Neuronal stem cell (in vitro differentiated cells): ENCODE results near the gene GPR3.

Experiments
- DNase-seq: peaks from one replicate; pipeline ENCODE4 v3.0.0-alpha.2; 2013; ENCODE audit warnings: low spot score
- H2AFZ ChIP-seq: one replicate; pipeline ENCODE4 v1.6.1; 2013; ENCODE audit warnings: mild to moderate bottlenecking, low read length, inconsistent platforms
- H2AK5ac ChIP-seq: 2 replicates; pipeline ENCODE4 v1.6.1; 2013; ENCODE audit warnings: low read depth, mild to moderate bottlenecking, inconsistent platforms, low read length, moderate library complexity, mixed read lengths
- H2BK120ac ChIP-seq: 2 replicates; pipeline ENCODE4 v1.6.1; 2013; ENCODE audit warnings: low read depth, mild to moderate bottlenecking, inconsistent platforms, low read length, moderate library complexity, mixed read lengths
- H2BK12ac ChIP-seq: one replicate; pipeline ENCODE4 v1.6.1; 2013; ENCODE audit warnings: low read length, inconsistent platforms
- H2BK15ac ChIP-seq: 2 replicates; pipeline ENCODE4 v1.6.1; 2013; ENCODE audit warnings: mild to moderate bottlenecking, low read length, inconsistent platforms, mixed read lengths
- H2BK5ac ChIP-seq: one replicate; pipeline ENCODE4 v1.6.1; 2013; ENCODE audit warnings: inconsistent platforms, mild to moderate bottlenecking, low read length, moderate library complexity
- H3K14ac ChIP-seq: one replicate; pipeline ENCODE4 v1.6.1; 2013; ENCODE audit warnings: low read length, inconsistent platforms
- H3K18ac ChIP-seq: 2 replicates; pipeline ENCODE4 v1.6.1; 2013; ENCODE audit warnings: low read length, inconsistent platforms
- H3K23ac ChIP-seq: 2 replicates; pipeline ENCODE4 v1.6.1; 2013; ENCODE audit warnings: low read depth, mild to moderate bottlenecking, mixed read lengths, low read length, inconsistent platforms; ENCODE audit not compliant: poor library complexity
- H3K27ac ChIP-seq: replicated peaks from 3 replicates; pipeline ENCODE4 v1.5.1; 2013; ENCODE audit warnings: low read length, inconsistent platforms
- H3K27me3 ChIP-seq, 3 experiments: 2 replicates each; pipeline ENCODE4 v1.6.1; 2013; ENCODE audit warnings: low read length in 3 of 3, mild to moderate bottlenecking in 2 of 3, inconsistent platforms in 1 of 3, low read depth in 1 of 3, mixed read lengths in 1 of 3, moderate library complexity in 1 of 3; ENCODE audit not compliant: control insufficient read depth in 3 of 3, insufficient read depth in 3 of 3
- H3K36me3 ChIP-seq, 2 donors: replicated peaks in 1 of 2; 2 replicates each; pipeline ENCODE4 v1.6.1; 2013; ENCODE audit warnings: low read length in 2 of 2; ENCODE audit not compliant: control insufficient read depth in 2 of 2, insufficient read depth in 2 of 2
- H3K4ac ChIP-seq: 2 replicates; pipeline ENCODE4 v1.6.1; 2013; ENCODE audit warnings: inconsistent platforms, mild to moderate bottlenecking, low read length, moderate library complexity
- H3K4me1 ChIP-seq, 2 donors: 1 replicate in 1 of 2; 2 replicates in 1 of 2; pipeline ENCODE4 v1.6.1; 2013; ENCODE audit warnings: low read length in 2 of 2, low read depth in 1 of 2; ENCODE audit not compliant: control insufficient read depth in 2 of 2, insufficient read depth in 1 of 2
- H3K4me2 ChIP-seq: one replicate; pipeline ENCODE4 v1.6.1; 2013; ENCODE audit warnings: mild to moderate bottlenecking, low read length, inconsistent platforms; ENCODE audit not compliant: insufficient read depth, poor library complexity, severe bottlenecking
- H3K4me3 ChIP-seq, 2 donors: 2 replicates each; pipeline ENCODE4 v1.5.1; 2013; ENCODE audit warnings: low read length in 2 of 2, mild to moderate bottlenecking in 2 of 2, inconsistent platforms in 1 of 2, moderate library complexity in 1 of 2
- H3K79me1 ChIP-seq: one replicate; pipeline ENCODE4 v1.6.1; 2013; ENCODE audit warnings: low read depth, mild to moderate bottlenecking, inconsistent platforms, low read length, moderate library complexity
- H3K9ac ChIP-seq: one replicate; pipeline ENCODE4 v1.6.1; 2013; ENCODE audit warnings: mild to moderate bottlenecking, low read depth, low read length, inconsistent platforms; ENCODE audit not compliant: poor library complexity
- H3K9me3 ChIP-seq, 2 donors: replicated peaks in 1 of 2; 2 replicates each; pipeline versions ENCODE3 to v1.6.1; 2013; ENCODE audit warnings: low read length in 2 of 2, mild to moderate bottlenecking in 2 of 2, inconsistent platforms in 1 of 2, low read depth in 1 of 2, mixed read lengths in 1 of 2, moderate library complexity in 1 of 2; ENCODE audit not compliant: control insufficient read depth in 2 of 2, insufficient read depth in 1 of 2
- H4K8ac ChIP-seq: one replicate; pipeline ENCODE4 v1.6.1; 2013; ENCODE audit warnings: low read depth, mild to moderate bottlenecking, inconsistent platforms, low read length, moderate library complexity
- H4K91ac ChIP-seq: one replicate; pipeline ENCODE4 v1.6.1; 2013; ENCODE audit warnings: low read length, low read depth, mild to moderate bottlenecking, inconsistent platforms; ENCODE audit not compliant: poor library complexity
- WGBS, 2 donors: extraction: QIAGEN DNeasy Blood & Tissue Kit; methylation state at CpG; one replicate each; pipeline ENCODE4 v1.1.7; 2013; ENCODE audit warnings: missing lambda C conversion rate in 2 of 2, mixed read lengths in 1 of 2; ENCODE audit not compliant: insufficient read length in 2 of 2, insufficient replicate concordance in 1 of 2; ENCODE audit errors: extremely low coverage in 2 of 2; 5-methylcytosine and 5-hydroxymethylcytosine counted together

The GPR3 gene

GRCh38 chr1:27365372-27366112, 26.9 kb upstream of the GPR3 start:
- peaks cover 0 to 27% of the 10 kb centered on the region in 2 donors for H3K36me3 ChIP-seq
- H3K27ac ChIP-seq = peak overlapping the region; percentile 94
- H2BK12ac ChIP-seq = no peak overlapping the region
- DNase-seq = peak; percentile 88
- H3K9me3 ChIP-seq = no peaks in the 10 kb centered on the region
- no peak overlapping the region for H4K8ac ChIP-seq
- WGBS, 2 donors = no CpG with 5 or more reads among the region's 40 CpGs
- H3K18ac ChIP-seq = peak overlapping the region; percentile 93
- no peak overlapping the region for H2AK5ac ChIP-seq
- H3K79me1 ChIP-seq = no peaks in the 10 kb centered on the region
- H2BK5ac ChIP-seq = peak overlapping the region; percentile 2
- H4K91ac ChIP-seq = no peak overlapping the region
- H3K14ac ChIP-seq = no peak overlapping the region
- H3K9ac ChIP-seq = no peak overlapping the region
- H3K4me3 ChIP-seq = peak overlapping the region; percentile 71 to 83
- peak overlapping the region; percentile 94 for H3K4me2 ChIP-seq
- no peak overlapping the region for H2BK15ac ChIP-seq
- H3K27me3 ChIP-seq = peaks cover 2 to 15% (median 3%) of the 10 kb centered on the region in 3 experiments
- no peak overlapping the region for H2BK120ac ChIP-seq
- H2AFZ ChIP-seq = peak overlapping the region; percentile 99
- peaks cover 18 to 32% of the 10 kb centered on the region in 2 donors for H3K4me1 ChIP-seq
- no peak overlapping the region for H3K23ac ChIP-seq
- H3K4ac ChIP-seq = no peak overlapping the region

GRCh38 chr1:27366113-27366410, 26.4 kb upstream of the GPR3 start:
- no peaks in the 10 kb centered on the region for H3K79me1 ChIP-seq
- no CpG with 5 or more reads among the region's 30 CpGs for whole genome bisulfite sequencing, 2 donors
- no peak overlapping the region for H4K91ac ChIP-seq
- H3K18ac ChIP-seq = peak overlapping the region; percentile 93
- H3K9ac ChIP-seq = peak overlapping the region; percentile 79
- peaks cover 2 to 9% (median 6%) of the 10 kb centered on the region in 3 experiments for H3K27me3 ChIP-seq
- no peak overlapping the region for H2BK120ac ChIP-seq
- peak overlapping the region; percentile 2 for H2BK5ac ChIP-seq
- no peak overlapping the region for H2BK12ac ChIP-seq
- peaks cover 18 to 30% of the 10 kb centered on the region in 2 donors for H3K4me1 ChIP-seq
- DNase-seq = peak; percentile 89
- peaks cover 0 to 26% of the 10 kb centered on the region in 2 donors for H3K36me3 ChIP-seq
- no peaks in the 10 kb centered on the region for H3K9me3 ChIP-seq
- no peak overlapping the region for H3K4ac ChIP-seq
- peak overlapping the region; percentile 81 for H3K23ac ChIP-seq
- peak overlapping the region; percentile 94 for H3K27ac ChIP-seq
- no peak overlapping the region for H3K14ac ChIP-seq
- H2AFZ ChIP-seq = peak overlapping the region; percentile 99
- H3K4me3 ChIP-seq = peak overlapping the region; percentile 71 to 83
- H2BK15ac ChIP-seq = peak overlapping the region; percentile 88
- H4K8ac ChIP-seq = no peak overlapping the region
- no peak overlapping the region for H2AK5ac ChIP-seq
- H3K4me2 ChIP-seq = peak overlapping the region; percentile 94

DNA sequence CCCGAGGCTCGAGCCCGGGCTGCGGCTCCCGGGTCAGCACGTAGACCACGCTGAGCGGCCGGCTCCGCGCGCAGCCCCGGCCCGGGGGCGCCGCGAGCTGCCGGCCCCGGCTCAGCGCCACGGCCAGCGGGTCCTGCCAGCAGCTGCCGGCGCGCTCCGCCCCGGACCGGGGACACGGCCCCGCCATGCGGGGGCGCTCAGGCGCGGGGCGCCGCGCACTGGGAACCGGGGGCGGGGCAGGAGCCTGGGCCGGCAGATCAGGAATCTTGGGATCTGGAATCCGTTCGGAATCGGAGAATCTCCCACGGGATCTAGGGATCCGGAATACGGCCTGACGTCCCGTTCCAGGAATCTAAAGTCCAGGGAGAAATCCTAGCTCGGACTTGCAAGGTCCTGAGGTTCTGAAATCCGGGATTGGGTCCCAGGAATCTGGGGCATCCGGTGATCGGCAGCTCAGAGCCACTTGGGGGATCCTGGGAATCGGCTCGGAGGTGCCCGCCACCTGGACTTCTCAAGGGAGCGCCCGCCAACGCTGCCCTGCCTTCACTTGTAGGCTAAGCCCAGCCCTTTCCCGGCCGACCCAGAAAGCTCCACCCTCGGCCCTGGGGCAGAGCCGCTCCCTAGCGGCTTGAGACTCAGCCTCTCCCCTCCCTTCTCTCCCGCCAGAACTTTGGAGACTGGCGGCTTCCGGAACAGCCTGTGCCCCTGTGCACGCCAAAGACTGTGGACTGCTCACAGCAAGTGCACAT, 25.8 kb upstream of the GPR3 start, which contains the start of gene MAP3K6:
Gene MAP3K6 (minus strand): TSS at position 551 of the 749 bp plus-strand sequence. CDS start 364 bp downstream, at position 187.
- H3K18ac ChIP-seq = peak within 1 kb of the TSS; percentile 93
- H4K91ac ChIP-seq = peak within 1 kb of the TSS; percentile 13
- H3K27me3 ChIP-seq = peaks cover 0 to 6% (median 6%) of the 10 kb centered on the region in 3 experiments
- peaks cover 0 to 21% of the 10 kb centered on the region in 2 donors for H3K36me3 ChIP-seq
- H3K9ac ChIP-seq = peak within 1 kb of the TSS; percentile 82
- H3K4me1 ChIP-seq = peaks cover 18 to 28% of the 10 kb centered on the region in 2 donors
- H3K9me3 ChIP-seq = no peaks in the 10 kb centered on the region
- no CpG with 5 or more reads among the region's 67 CpGs for WGBS, 2 donors
- peak within 1 kb of the TSS; percentile 25 for H3K14ac ChIP-seq
- H2BK5ac ChIP-seq = peak within 1 kb of the TSS; percentile 40
- no peak within 1 kb of the TSS for H4K8ac ChIP-seq
- DNase-seq = peak; percentile 63
- H2BK15ac ChIP-seq = peak within 1 kb of the TSS; percentile 88
- no peak within 1 kb of the TSS for H2BK120ac ChIP-seq
- H3K4ac ChIP-seq = no peak within 1 kb of the TSS
- H2AK5ac ChIP-seq = peak within 1 kb of the TSS; percentile 40
- peak within 1 kb of the TSS; percentile 94 for H3K4me2 ChIP-seq
- H3K23ac ChIP-seq = peak within 1 kb of the TSS; percentile 81
- peak within 1 kb of the TSS; percentile 71 to 83 for H3K4me3 ChIP-seq
- H3K27ac ChIP-seq = peak within 1 kb of the TSS; percentile 94
- peak within 1 kb of the TSS; percentile 99 for H2AFZ ChIP-seq
- H3K79me1 ChIP-seq = no peaks in the 10 kb centered on the region
- no peak within 1 kb of the TSS for H2BK12ac ChIP-seq
